H1 (cell line): ENCODE measurements around the gene NEK9. TPM values are rescaled to one million over a fixed set of nuclear protein-coding genes. Genes with fewer than 3 reads are reported as not detected.
A peak's percentile ranks its signal among the peaks of the same experiment; 100 is the strongest.

Experiments
- GABPA ChIP-seq: IDR thresholded peaks from 2 replicates; pipeline ENCODE4 v1.6.1; 2011; ENCODE audit warnings: mild to moderate bottlenecking, low read length, moderate library complexity, borderline replicate concordance; ENCODE audit not compliant: insufficient read depth
- SIN3A ChIP-seq, 2 experiments: IDR thresholded peaks in 1 of 2; conservative IDR thresholded peaks in 1 of 2; 2 replicates each; pipeline ENCODE4 v1.6.1; 2011 to 2012; ENCODE audit warnings: low read length in 2 of 2, improper control_type of control experiment in 1 of 2, low read depth in 1 of 2, mild to moderate bottlenecking in 1 of 2
- SRF ChIP-seq: IDR thresholded peaks from 2 replicates; pipeline ENCODE4 v1.6.1; 2011; ENCODE audit warnings: mild to moderate bottlenecking, low read depth, low read length, moderate library complexity
- polyA plus RNA-seq, 7 experiments: library from polyadenylated mRNA; depleted of rRNA in 3 of 7; stranded (reverse) in 5 of 7; unstranded in 2 of 7; fragments of >200 nt in 5 of 7; fragments of 200-250 nt in 2 of 7; gene quantifications; 1 replicate in 5 of 7; 2 replicates in 1 of 7; 4 replicates in 1 of 7; pipeline versions ENCODE4 v1.2.1 to v1.2.3, GENCODE V29; 2011 to 2013; ENCODE audit warnings: missing spikeins in 2 of 7, mixed read lengths in 2 of 7
- total RNA-seq: library from RNA; stranded (reverse); fragmentation: NEBNext Ultra II Directional; extraction: Animal tissue kit (Norgen Biotek cat#: 25700); gene quantifications from 2 replicates; pipeline ENCODE4 v1.2.1, GENCODE V29; 2021
- TF ChIP-seq, protein P1 (sequence below): IDR thresholded peaks from 2 replicates; pipeline ENCODE4 v1.6.1; 2012; ENCODE audit warnings: inconsistent platforms

Gene NEK9
- total and polyA plus RNA-seq, 2 of the 8 experiments (the other 6 are each of a cell fraction or from before 2014, with no cell fraction given), result 16.0 to 43.6 TPM

DNA sequence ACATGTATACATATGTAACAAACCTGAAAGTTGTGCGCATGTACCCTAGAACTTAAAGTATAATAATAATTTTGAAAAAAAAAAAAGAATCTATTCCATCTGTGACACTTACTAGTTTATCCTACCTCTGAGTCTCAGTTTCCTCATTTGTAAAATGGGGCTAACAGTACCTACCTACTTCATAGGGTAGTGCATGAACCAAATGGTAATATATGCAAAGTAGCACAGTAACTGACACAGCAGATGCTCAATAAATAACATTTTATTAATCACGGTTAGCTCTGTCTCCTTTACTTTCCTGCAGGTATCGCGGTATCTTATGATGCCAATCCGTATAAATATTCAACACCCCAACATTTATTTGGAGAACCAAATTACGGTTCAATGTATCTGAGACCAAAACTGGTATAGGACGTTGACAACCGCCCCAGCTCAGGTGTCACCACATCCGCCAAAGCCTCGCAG lies 48.9 kb upstream of the NEK9 start (continued):
- TF ChIP-seq SRF, result no peak
- TF ChIP-seq SIN3A (conservative IDR thresholded peaks at IDR 0.05 in 1 of 2, IDR thresholded peaks at IDR 0.05 in 1 of 2; ENCODE audit: low read depth in 1 of 2, low read length in 2 of 2), result 0 out of 4 replicates have a peak, but pooled peaks of 1 of the 2 experiments have one; percentile 79
- TF ChIP-seq, protein P1, sequence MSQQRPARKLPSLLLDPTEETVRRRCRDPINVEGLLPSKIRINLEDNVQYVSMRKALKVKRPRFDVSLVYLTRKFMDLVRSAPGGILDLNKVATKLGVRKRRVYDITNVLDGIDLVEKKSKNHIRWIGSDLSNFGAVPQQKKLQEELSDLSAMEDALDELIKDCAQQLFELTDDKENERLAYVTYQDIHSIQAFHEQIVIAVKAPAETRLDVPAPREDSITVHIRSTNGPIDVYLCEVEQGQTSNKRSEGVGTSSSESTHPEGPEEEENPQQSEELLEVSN, result no peak
- no peak for TF ChIP-seq GABPA
